Ovary (tissue), 9 donors: ENCODE results near the gene CEP350. TPM values are rescaled to one million over a fixed set of nuclear protein-coding genes. Genes with fewer than 3 reads are reported as not detected.
A peak's percentile ranks its signal among the peaks of the same experiment; 100 is the strongest.

Experiments
- DNase-seq, 5 donors: peaks; one replicate each; pipeline ENCODE4 v3.0.0-alpha.2; 2019 to 2020
- H3K27ac ChIP-seq, 2 donors: fragments of 200-600 bp; one replicate each; pipeline versions ENCODE4 v1.5.1 to v1.8.0; 2019 to 2022
- H3K27me3 ChIP-seq: fragments of 200-600 bp; one replicate; pipeline ENCODE4 v1.8.0; 2022
- H3K36me3 ChIP-seq: fragments of 200-600 bp; sonication (generic); one replicate; pipeline ENCODE4 v1.5.1; 2019
- H3K4me1 ChIP-seq: one replicate; pipeline ENCODE4 v1.8.1; 2013; ENCODE audit warnings: mild to moderate bottlenecking, moderate library complexity; ENCODE audit not compliant: insufficient read depth
- H3K4me3 ChIP-seq: fragments of 200-600 bp; sonication (generic); one replicate; pipeline ENCODE4 v1.5.1; 2017
- H3K9me3 ChIP-seq, 2 donors: fragments of 200-600 bp in 1 of 2; sonication (generic) in 1 of 2; one replicate each; pipeline versions ENCODE4 v1.5.1 to v1.8.1; 2013 to 2019; ENCODE audit warnings: mild to moderate bottlenecking in 1 of 2, moderate library complexity in 1 of 2
- CTCF ChIP-seq, 3 donors: fragments of 450-650 bp in 2 of 3; fragments of 200-600 bp in 1 of 3; IDR thresholded peaks; one replicate each; pipeline versions ENCODE4 v1.5.1 to v1.8.0; 2016 to 2022; ENCODE audit warnings: antibody characterized with exemption in 3 of 3, mild to moderate bottlenecking in 1 of 3
- EP300 ChIP-seq: sonication (generic); formaldehyde crosslinking; IDR thresholded peaks from one replicate; pipeline ENCODE4 v1.6.1; 2017; ENCODE audit warnings: antibody characterized with exemption
- POLR2A ChIP-seq: fragments of 450-650 bp; IDR thresholded peaks from one replicate; pipeline ENCODE4 v1.6.1; 2017; ENCODE audit warnings: antibody characterized with exemption, mild to moderate bottlenecking, moderate library complexity
- whole genome bisulfite sequencing, 3 donors: extraction: QIAGEN DNeasy Blood & Tissue Kit in 1 of 3; methylation state at CpG; one replicate each; pipeline versions ENCODE4 v1.1.5 to v1.1.7; 2013 to 2017; 5-methylcytosine and 5-hydroxymethylcytosine counted together
- intact Hi-C, 4 donors: fragments of 100-400 bp; cut with DNase I; formaldehyde crosslinking; loops; one replicate each; pipeline versions ENCODE4 v1.11.0 to v1.15.1; 2022 to 2023
- polyA plus RNA-seq, 2 donors: library from polyadenylated mRNA; stranded (reverse); fragments of 200-250 nt in 1 of 2; fragments of 350-450 nt in 1 of 2; fragmentation: Illumina TruSeq in 1 of 2; extraction: RNeasy Lipid Tissue Mini Kit (QIAGEN cat#74804) in 1 of 2; gene quantifications; one replicate each; pipeline ENCODE4 v1.2.3, GENCODE V29; 2013 to 2014
- total RNA-seq, 7 donors: library from RNA; depleted of rRNA in 2 of 7; stranded (reverse); fragments of >200 nt in 2 of 7; fragmentation: NEBNext Ultra II Directional in 3 of 7; extraction: Animal tissue kit (Norgen Biotek cat#: 25700) in 3 of 7; gene quantifications; one replicate each; pipeline versions ENCODE4 v1.1.0 to v1.2.4, GENCODE V29; 2016 to 2023
- donor health status: DM: no; HTN: no; CAD: no; lungs with moderate emphysema.
- donor health status: DM: no; HTN: no; CAD: no.
- donor health status: Bipolar disorder and iron deficiency.
- donor health status: DM: yes; HTN: yes; CAD: no.
- donor health status: DM: no; HTN: no; CAD: no.
- donor health status: DM: yes; HTN: yes; CAD: no.

Gene CEP350
- total and polyA plus RNA-seq, 9 donors = 7.9 to 69.4 (median 53.1) TPM

GRCh38 chr1:180137776-180138175 lies 183.2 kb downstream of the CEP350 start:
- Histone ChIP-seq H3K36me3 (no peaks in the 10 kb centered on the region), H3K4me1 (no peaks in the 10 kb centered on the region), H3K27ac (no peak overlapping the region), H3K9me3 (no peaks in the 10 kb centered on the region), H3K4me3 (no peak overlapping the region), H3K27me3 (no peaks in the 10 kb centered on the region)
- TF ChIP-seq CTCF (IDR thresholded peaks at IDR 0.05) = no peak
- TF ChIP-seq POLR2A = no peak
- TF ChIP-seq EP300 = no peak
- intact Hi-C loops = no loop called here
- 75 to 84% (median 81%) methylated on average over 2 of the region's 2 CpGs for WGBS, 3 donors
- no peak for DNase-seq

DNA sequence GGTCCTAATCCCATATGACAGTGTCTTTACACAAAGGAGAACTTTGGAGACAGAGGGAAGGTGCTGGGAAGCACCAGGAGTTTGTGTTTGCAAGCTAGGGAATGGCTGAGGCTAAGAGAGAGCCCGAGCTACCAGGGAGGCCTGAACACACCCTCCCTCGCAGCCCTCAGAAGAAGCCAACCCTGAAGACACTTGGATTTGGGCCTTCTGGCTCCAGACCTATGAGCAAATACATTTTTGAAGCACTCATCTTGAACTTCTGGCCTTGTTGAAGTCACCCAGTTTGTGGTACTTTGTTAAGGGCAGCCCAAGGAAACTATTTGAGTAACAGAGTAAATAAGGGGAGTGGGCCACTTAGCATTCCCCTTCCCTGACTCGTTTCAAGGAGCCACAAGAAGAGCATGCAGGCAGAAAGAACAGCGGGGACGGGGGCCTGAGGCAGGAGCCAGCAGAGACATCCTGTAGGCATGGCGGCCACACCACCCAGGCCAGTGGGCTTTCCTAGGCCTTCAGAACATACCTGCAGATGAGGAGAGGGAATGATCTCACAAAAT lies 186.8 kb downstream of the CEP350 start:
- Histone ChIP-seq H3K27me3 (no peaks in the 10 kb centered on the region), H3K4me1 (peaks cover 3% of the 10 kb centered on the region), H3K36me3 (no peaks in the 10 kb centered on the region), H3K9me3 (no peaks in the 10 kb centered on the region), H3K4me3 (no peak overlapping the region), H3K27ac (no peak overlapping the region)
- DNase-seq = no peak
- TF ChIP-seq EP300 = no peak
- WGBS, 3 donors = 74 to 85% (median 75%) methylated on average over 6 of the region's 6 CpGs
- intact Hi-C loops = no loop called here

GRCh38 chr1:180143359-180143758 lies 188.7 kb downstream of the CEP350 start:
- Histone ChIP-seq H3K9me3 (no peaks in the 10 kb centered on the region), H3K4me3 (no peak overlapping the region), H3K27me3 (no peaks in the 10 kb centered on the region), H3K27ac (no peak overlapping the region), H3K36me3 (no peaks in the 10 kb centered on the region), H3K4me1 (peaks cover 3% of the 10 kb centered on the region)
- intact Hi-C loops = no loop called here
- DNase-seq = no peak
- no peak for TF ChIP-seq CTCF (IDR thresholded peaks at IDR 0.05)
- no peak for TF ChIP-seq POLR2A
- TF ChIP-seq EP300 = no peak
- WGBS, 3 donors = 88 to 91% (median 89%) methylated on average over 3 of the region's 3 CpGs

- Histone ChIP-seq H3K27me3 (no peaks in the 10 kb centered on the region), H3K9me3 (no peaks in the 10 kb centered on the region), H3K36me3 (no peaks in the 10 kb centered on the region), H3K27ac (peak overlapping the region; percentile 20 to 56), H3K4me3 (no peak overlapping the region), H3K4me1 (peaks cover 3% of the 10 kb centered on the region)
- no peak for TF ChIP-seq EP300
- no peak for TF ChIP-seq POLR2A
- TF ChIP-seq CTCF (IDR thresholded peaks at IDR 0.05) = no peak
- 37 to 58% (median 50%) methylated on average over 6 of the region's 6 CpGs for WGBS, 3 donors
- DNase-seq = no peak
- intact Hi-C loops = no loop called here
Measured at GRCh38 chr1:180144659-180145357, 190.2 kb downstream of the CEP350 start.

DNA sequence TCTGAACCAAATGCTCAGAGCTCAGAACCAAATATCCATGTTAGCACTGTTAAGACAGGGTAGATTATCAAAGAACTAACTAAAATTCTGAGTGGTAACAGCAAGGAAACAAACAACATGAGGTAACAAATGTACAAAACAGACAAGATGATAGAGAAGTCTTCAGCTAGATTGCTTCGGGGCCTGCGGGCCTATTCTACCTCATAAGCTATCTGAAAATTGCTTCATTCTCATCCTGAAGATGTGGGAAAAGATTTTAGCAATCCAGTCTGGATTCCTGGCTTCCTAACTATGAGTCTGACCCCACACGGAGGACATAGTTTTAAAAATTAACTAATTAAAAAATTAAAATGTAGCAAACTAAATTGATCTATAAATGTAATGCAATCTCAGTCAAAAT lies 190.8 kb downstream of the CEP350 start:
- WGBS, 3 donors = 72 to 81% (median 80%) methylated on average over 3 of the region's 3 CpGs
- TF ChIP-seq EP300 (no peak), CTCF (IDR thresholded peaks at IDR 0.05) (no peak), POLR2A (no peak)
- Histone ChIP-seq H3K36me3 (no peaks in the 10 kb centered on the region), H3K4me1 (peaks cover 3% of the 10 kb centered on the region), H3K4me3 (no peak overlapping the region), H3K9me3 (no peaks in the 10 kb centered on the region), H3K27ac (peak overlapping the region in 1 of 2 donors; percentile 20), H3K27me3 (no peaks in the 10 kb centered on the region)
- intact Hi-C loops = no loop called here
- DNase-seq = no peak
